Stimulated activated CD4-positive, alpha-beta T cell treated with anti-CD3 and anti-CD28 coated beads, Interleukin-15, amount 100 ng/mL, for 1 hour (primary cell): Measurements from ENCODE around the gene NARF.
"Not testable (repeated sequence)": the region's sequence is repeated elsewhere in the genome, so short reads cannot be mapped to it uniquely, and the experiment has no call there.

Source experiments
- DNase-seq, 2 donors: peaks; one replicate each; pipeline ENCODE4 v3.0.0-alpha.2; 2020; ENCODE audit warnings: low read depth in 1 of 2, low spot score in 1 of 2

Gene NARF

DNA sequence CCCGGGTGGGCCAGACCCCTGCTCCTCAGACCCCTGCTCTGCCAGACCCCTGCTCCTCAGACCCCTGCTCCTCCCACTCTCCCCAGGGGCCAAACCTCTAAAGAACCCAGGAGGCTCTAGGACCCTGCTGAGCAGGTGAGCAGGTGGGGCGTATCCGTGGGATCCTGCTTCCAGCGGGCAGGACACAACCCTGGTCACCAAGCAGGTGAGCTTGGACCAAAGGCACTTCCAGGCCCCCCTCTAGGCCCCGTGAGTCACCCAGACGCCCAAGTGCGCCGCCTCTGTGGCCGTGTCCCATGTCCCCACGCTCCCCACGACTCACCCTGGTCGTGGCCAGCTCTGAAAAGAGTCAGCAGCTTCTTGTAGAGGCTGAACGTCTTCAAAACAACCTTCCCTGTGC, 13.0 kb upstream of the NARF start:
- no peak for DNase-seq

DNA sequence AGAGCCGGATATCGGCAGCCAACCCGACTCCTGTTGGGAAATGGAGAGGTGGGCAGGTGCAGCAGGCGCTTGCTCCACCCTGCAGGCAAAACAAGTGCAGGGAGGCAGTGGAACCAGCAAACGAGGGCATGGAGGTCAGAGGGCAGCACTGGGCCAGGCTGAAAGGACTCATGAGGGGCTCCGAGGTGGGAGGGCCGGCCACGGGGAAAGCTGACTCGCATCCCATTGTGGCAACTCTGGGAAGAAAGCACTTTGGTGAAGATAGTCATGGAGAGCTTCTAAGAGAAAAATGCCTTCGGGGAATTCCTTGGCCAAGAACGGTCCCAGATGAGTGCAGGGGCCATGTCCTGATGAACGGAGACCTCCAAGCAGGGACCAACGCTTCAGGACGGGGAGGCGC, 12.4 kb upstream of the NARF start:
- no peak for DNase-seq

DNA sequence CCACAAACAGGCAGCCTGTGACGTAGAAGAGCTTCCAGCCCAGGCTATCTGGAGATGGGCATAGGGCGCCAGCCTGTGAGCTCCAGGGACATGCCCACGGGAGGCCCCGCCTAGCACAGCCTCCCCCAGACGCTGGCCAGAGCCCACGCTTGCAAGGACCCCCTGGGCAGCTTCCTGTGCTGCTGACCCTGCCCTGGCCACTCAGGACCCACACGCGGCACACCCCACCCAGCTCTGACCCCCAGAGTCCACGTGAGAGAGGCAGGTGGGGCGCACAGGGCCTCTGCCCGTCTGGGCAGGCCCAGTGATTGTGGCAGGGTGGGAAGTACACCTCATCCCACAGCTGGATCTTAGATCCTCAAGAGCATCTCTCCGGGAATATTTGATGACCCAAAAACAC, 11.9 kb upstream of the NARF start:
- DNase-seq: no peak

DNA sequence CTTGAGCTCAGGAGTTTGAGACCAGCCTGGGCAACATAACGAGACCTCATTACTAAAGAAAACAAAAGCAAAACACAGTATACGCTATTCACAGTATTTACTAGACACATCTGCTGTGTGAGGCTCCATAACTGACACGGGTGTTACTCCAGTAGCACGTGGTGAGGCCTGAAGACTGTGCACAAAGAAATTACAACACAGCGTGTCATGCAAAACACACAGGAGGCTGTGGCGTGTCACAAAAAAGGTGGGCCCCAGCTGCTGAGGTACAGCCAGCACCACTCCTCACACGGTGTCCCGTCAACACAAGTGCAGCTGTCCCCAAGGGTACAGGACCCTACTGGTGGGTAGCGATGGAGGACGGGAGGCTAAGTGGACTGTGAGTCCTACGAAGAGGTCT, 10.7 kb upstream of the NARF start:
- DNase-seq: no peak

DNA sequence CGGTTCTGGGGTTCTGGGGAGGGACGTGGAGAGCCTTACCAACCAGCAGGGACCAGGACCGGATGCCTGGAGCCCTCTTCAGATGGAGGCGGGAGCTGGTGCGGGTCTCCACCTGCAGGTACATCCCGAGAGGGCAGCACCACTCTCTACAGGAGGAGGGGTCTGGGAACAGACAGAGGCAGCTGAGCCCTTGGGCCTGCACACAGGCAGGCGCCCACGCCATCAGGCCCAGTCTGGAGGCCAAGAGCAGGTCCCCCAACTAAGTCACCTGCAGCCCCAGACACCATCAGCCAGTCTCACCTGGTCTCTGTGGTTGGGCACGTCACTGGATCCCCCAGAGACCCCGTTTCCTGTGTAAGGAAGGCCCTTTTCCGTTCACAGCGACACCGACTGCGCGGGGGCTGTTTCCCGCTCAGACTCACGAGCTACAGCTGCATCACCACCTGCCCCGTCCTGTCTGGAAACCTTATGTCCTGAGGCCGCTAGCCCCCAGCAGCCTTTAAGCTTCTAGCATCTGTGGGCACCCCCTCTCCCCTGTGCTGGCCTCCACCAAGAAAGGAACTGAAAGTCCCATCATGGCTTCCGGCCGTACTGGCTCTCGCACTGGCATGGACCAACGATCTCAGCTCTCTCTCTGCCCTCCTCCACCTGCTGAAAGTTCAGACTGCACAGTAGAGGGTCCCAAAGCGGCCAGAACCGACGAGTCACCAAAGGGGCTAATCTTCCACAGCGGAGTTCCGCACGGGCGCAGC, 9.2 kb upstream of the NARF start:
- peak; percentile 35 to 46 for DNase-seq

DNA sequence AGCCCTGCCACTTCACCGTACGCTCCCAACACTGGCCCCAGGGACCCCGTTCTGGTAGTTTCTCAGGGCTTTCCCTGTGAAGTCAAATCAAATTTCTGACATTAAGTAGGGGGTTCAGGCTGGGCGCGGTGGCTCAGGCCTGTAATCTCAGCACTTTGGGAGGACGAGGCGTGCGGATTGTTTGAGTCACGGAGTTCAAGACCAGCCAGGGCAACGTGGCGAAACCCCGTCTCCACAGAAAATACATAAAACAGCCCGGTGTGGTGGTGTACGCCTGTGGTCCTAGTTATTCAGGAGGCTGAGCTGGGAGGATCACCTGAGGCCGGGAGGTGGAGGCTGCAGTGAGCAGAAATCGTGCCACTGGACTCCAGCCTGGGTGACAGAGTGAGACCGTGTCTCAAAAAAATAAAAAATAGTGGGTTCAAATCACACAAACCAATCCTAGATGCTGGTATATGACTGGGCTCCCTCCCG, 8.6 kb upstream of the NARF start:
- peak in 1 of 2 donors; percentile 18 for DNase-seq

DNA sequence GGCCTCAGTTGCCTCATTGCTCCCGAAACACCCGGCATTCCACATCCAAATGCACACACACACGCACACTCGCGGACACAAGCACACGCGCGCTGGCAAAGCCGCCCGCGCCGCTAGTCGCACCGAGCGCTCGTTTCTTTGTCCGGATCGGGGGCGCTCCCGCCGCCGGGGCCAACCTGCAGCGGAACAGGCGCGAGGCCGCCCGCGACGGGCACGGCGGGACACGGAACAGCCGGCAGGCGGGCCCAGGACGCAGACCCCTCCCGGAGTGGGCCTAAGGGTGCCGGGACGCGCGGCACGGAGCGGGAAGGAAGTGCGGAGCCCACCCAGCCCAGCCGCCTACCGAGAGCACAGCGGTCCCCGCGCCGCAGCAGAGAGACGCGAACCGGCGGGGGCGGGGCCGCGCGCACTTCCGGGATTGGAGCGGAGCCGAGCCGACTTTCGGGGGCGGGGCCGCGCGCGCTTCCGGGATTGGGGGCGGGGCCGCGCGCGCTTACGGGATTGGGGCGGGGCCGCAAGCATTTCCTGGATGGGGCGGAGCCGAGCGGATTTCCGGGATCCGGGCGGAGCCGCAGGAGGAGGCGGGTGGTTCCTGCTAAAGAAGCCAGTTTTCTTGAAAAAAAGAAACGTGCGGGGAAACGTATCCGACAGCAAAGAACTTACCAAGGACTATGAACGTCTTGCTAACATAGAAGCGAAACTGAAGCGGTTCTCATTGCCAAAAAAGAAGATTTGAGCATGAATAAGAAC, 8.0 kb upstream of the NARF start, which contains the start of gene CYBC1:
TSS of gene CYBC1 (minus strand) at position 396 of the 750 bp plus-strand sequence. CDS start 1,498 bp downstream, outside the sequence.
- DNase-seq: peak; percentile 94

DNA sequence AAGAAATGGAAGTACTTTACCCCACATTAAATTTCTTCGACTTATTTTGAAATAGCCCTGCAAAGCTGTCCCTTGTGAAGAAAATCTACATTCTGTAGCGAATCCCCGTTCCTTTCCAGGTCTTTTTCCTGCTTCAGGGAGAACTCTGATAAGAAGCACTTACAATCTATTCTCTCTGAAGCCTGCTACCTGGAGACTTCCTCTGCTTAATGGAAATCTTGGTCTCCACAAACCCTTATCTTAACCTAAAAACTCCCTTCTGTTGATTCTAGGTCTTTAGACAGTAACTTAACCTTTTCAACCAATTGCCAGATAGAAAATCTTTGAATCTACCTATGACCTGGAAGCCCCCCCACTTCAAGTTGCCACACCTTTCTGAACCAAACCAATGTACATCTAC, 6.4 kb upstream of the NARF start:
- no peak for DNase-seq

DNA sequence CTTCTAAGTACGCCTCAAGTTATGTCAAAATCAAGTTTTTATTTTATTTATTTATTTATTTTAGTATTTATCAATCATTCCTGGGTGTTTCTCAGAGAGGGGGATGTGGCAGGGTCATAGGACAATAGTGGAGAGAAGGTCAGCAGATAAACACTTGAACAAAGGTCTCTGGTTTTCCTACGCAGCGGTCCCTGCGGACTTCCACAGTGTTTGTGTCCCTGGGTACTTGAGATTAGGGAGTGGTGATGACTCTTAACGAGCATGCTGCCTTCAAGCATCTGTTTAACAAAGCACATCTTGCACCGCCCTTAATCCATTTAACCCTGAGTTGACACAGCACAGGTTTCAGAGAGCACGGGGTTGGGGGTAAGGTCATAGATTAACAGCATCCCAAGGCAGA, 5.4 kb upstream of the NARF start:
- DNase-seq: not testable (repeated sequence)

DNA sequence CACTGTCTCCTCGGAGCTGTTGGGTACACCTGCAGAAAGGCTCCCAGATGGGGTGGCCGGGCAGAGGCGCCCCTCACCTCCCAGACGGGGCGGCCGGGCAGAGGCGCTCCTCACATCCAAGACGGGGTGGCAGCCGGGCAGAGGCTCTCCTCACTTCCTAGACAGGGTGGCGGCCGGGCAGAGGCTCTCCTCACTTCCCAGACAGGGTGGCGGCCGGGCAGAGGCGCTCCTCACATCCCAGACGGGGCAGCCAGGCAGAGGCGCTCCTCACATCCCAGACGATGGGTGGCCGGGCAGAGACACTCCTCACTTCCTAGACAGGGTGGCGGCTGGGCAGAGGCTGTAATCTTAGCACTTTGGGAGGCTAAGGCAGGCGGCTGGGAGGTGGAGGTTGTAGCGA, 4.8 kb upstream of the NARF start:
- not testable (repeated sequence) for DNase-seq

DNA sequence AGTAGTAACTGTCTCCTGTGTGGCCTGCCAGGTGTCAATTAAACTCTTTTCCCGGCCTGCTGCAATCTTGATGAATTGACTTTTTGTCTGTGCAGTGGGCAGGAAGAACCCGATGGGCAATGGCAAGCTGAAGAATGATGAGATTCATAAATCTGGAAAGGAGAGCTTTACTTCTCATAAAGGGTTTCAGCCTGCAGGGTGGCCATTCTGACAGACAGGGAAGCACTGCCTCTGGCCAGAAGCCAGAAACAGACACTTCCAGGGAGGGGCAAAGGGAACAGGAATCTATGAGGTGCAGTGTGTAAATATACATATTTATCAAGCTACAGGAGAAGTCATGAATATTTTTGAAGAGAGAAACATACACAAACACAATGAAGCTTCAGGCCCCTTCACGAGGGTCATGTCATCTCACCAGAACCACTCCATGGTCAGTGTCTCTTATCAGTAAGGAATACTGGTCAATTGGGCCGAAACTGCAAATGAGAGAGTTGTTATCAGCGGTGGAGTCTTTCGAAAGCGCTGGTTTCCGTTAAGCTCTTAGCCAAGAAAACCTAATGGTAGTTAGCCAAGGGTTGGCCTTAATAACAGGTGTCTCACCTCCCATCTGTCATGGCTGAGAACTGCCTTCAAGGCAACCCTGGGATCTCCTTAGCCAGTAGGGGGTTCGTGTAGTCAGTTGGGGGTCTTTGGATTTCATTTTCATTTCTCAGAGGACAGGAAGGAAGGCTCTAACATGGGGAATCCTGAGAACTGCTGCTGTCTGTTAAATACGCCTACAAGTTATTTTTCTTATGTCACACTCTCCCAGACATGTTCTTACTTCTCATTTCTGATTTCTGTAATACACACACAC, 1.2 kb upstream of the NARF start:
- no peak for DNase-seq

DNA sequence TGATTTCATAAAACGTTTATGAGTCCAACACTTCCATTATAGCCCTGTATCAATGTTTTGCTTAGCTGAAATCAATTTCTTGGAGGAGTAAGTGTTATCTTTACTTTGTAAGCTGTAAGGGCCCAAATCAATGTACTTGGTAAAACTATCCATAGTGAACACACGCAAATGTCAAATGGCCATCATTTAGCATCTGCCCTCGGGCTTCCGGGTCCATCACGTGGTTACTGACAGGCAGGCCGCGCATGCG, 687 bp upstream of the NARF start:
- DNase-seq: no peak

DNA sequence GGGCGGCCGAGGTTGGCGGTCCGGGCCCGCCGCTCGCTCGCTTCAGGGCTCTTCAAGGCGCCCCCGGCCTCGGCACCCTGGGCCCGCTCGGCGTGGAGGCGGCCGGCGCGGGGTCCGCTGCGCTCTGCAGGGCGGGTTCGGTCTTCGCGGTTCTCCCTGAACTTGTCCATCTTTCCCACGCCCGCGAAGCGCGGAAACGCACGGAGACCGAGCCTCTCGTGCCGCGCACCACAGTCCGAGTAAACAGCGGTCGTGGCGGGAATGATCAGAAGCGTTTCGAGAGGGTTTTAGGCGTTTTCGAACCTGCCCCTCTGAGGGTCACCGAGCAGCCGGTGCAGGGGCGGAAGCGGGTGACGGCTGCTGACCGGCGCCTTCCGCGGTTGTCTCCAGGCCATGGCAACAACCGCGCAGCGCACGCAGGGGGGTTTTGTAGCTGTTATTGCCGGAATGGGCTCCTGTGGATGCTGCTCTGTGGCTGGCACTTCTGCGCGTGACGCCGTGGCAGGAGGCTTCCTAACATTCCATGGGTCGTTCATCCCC, 414 bp downstream of the NARF start:
- no peak for DNase-seq

DNA sequence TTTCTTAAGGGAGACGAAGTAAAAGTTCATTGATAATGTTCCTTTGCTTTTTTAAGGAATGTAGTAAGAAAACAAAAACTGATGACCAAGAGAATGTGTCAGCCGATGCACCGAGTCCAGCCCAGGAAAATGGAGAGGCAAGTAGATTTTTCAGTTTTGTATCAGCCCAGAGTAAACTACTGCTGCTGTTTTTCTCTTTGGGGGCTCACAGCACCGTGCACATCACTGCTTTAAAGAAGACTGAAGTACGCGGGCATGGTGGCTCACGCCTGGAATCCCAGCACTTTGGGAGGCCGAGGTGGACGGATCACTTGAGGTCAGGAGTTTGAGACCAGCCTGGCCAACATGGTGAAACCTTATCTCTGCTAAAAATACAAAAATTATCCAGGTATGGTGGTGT, 1.4 kb downstream of the NARF start:
- DNase-seq: not testable (repeated sequence)

DNA sequence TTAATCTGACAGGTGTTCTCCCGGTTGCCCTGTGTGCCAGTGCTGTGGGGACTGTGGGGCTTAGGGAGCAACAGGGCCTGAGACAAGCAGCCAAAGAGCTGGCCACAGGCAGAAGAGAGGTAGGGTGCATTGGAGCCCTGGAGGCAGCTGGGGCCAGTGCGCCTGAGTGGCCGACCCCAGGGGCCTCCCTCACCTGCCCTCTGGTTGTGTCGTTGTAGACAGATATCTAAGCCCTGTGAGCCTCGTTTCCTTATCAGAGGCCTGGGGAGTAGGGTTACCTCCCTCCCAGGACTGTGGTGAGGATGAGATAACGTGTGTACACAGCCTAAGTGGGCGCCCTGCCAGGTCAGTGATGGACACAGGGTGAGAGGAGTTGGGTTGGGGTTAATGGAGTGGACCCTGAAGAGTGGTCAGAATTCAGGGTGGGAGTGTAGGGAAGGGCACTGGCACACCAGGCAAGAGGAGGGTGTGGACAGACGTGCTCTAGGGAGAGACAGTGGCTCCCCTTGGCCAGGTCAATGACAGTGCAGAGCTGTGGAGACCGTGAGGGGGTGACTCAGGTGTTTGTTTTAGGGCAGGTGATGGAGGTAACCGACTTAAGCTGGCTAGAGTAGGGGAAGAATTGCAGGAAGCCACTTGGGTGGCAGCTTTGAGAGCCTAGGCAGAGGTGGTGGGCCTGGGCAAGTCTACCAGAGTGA, 3.4 kb downstream of the NARF start:
- no peak for DNase-seq

DNA sequence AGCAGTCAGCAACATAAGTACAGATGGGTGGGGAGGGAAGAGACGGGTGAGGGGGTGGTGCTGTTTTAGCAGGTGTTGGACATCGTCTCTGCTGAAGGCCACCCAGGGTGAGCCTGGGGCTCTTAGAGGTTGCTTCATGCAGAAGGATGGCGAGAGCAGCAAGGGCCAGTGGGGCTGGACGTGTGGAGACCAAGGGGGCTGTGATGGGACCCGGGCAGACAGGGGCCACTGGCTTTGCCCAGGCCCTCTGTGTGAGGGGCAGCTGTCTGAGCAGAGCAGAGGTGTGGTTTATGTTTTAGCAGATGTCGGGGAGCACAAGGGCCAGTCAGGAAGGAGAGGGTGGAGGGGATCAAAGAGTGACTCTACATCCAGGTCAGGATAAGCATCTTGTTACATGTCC, 4.8 kb downstream of the NARF start:
- DNase-seq: no peak

DNA sequence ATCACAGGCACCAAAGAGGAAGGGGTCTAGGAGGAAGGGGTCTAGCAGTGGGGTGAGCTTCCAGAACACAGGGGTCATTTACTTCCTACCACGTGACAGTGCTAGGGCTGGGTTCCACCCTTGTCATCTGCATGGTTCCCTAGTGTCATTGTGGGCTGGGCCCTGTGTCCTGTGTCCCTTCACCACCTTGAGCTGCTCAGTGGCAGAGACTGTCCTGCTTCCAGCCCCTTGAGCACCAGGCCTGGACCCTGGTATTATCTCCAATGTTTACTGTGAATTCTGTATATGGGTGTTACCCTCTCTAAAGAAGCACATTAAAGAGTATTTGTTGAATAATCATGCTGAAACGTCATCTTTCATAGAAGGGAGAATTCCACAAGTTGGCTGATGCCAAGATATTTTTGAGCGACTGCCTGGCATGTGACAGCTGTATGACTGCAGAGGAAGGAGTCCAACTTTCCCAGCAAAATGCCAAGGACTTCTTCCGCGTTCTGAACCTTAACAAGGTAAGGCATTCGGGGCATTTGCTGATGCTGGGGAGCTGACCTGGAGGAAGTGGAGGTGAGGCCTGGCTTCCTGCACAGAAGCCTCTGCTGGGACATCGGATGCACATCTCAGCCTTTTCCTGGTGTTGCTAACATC, 5.5 kb downstream of the NARF start:
- DNase-seq: no peak

DNA sequence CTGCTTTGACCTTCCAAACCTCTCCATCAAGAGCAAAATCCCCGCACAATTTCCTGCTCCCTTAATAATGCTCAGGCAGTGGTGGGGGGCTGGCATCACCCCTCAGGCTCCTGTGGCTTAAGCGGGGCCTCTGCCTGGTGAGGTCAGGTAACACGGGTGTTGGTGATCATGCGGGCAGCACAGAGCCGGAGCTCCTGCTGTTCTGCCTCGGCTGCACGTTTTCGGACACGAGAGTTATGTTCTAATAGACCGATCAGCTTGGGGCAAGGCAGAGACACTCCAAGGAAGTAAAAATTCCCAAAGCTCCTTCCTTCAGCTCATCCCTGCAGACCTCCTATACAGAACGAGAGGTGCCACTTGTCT, 6.0 kb downstream of the NARF start:
- DNase-seq: no peak

DNA sequence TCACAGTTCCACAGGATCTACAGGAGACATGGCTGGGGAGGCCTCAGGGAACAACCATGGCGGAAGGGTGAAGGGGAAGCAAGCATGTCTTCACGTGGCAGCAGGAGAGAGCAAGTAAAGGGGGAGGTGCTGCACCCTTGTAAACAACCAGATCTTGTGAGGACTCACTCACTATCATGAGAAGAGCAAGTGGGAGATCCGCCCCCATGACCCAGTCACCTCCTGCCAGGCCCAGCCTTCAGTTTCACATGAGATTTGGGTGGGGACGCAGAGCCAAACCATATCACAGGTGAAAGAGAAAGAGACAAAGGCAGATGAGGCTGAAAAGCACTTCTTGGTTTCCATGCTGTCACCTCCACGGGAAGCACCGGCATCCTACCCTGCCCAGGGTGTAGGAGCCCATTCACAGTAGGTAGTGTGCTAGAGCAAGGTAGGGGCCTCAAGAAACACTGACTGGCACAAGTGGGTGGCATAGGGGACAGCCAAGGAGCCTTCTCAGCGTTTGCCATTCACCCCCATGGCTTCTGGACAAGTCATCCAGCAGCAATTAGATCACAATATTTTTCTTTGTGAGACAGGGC, 6.6 kb downstream of the NARF start:
- no peak for DNase-seq

DNA sequence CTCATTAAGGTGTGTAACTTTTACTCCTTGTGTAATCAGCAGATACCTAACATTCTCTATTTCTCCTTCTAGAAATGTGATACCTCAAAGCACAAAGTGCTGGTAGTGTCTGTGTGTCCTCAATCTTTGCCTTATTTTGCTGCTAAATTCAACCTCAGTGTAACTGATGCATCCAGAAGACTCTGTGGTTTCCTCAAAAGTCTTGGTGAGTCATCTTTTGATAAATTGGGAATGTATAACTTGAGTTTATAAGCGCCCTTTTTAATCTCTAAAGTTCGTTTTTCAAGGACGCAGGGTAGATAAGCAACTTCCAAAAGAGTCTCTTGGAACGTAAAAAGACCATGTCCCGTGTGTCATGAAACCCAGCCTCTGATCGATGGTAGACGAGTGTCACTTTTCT, 10.2 kb downstream of the NARF start:
- no peak for DNase-seq
